T-helper 2 cell treated with Interferon-gamma antibody and Interleukin-4, amounts not matched to agents 100 ng/mL and 5 ng/mL, for 36 hours (primary cell): Measurements from ENCODE around the gene CHERP. TPM values are rescaled to one million over a fixed set of nuclear protein-coding genes. Genes with fewer than 3 reads are reported as not detected.
"Not testable (repeated sequence)": the region's sequence is repeated elsewhere in the genome, so short reads cannot be mapped to it uniquely, and the experiment has no call there.

Experiments used
- intact Hi-C: fragments of 100-400 bp; cut with micrococcal nuclease; formaldehyde crosslinking; loops from one replicate; pipeline ENCODE4 v1.15.1; 2023
- total RNA-seq: library from RNA; stranded (reverse); gene quantifications from 2 replicates; pipeline ENCODE4 v1.2.3, GENCODE V29; 2022

CHERP gene
- total RNA-seq, 1 donor from 2014 or later: 73.5 TPM

DNA sequence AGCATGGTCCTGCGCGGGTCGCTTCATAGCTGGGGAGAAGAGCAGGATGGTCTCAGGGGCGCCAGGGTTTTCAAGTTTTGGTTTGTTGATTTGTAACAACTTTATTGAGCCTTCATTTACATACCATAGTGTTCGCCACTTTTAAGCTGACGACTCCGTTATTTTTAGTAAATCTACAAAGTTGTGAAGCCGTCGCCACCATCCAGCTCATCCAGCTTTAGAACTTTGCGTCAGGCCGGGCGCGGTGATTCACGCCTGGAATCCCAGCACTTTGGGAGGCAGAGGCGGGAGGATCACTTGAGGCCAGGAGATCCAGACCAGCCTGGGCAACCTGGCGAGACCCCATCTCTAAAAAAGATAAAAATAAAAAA lies 45.6 kb downstream of the CHERP start:
- intact Hi-C loops: loop anchor here (1.0 to 2.0 kb wide), 3 partner anchors 24 to 132 kb away; partner anchors contain the start of genes MED26 and SLC35E1

DNA sequence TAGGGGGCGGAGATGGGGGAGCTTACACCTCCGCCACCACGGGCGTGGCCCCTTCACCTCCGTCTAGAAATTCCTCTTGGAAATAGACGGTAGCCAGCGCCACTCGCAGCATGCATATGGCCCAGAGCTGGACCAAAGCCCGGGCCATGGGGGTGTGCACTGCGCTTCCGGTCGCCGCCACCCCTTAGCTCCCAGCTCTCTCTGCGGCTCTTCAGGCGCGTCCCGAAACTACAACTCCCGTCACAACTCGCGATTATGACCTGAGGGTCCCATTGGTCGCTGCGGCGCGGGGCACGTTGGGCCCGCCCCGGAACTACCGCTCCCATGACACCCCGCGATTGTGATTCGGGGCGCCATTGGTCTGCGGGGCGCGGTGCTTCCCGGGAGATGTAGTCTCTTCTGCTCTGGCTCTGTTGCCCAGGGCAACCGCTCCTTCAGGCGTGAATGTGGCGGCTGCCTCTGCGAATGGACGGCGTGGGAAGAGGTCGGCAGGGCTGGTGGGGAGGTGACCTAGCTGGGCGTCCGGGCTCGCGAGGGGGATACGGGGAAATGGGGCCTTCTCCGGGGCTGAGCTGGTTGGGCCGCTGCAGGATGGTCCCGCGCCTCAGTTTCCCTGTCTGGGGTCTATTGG lies 46.1 kb downstream of the CHERP start, which contains the start of the genes C19orf44 and CALR3:
Gene C19orf44 (plus strand): TSS at position 413 of the 631 bp plus-strand sequence. CDS start 4,399 bp downstream, outside the sequence.
Gene CALR3 (minus strand): TSS at position 186 of the 631 bp plus-strand sequence. CDS start 38 bp downstream, at position 148.
- intact Hi-C loops: loop anchor here (1.0 to 2.0 kb wide), 3 partner anchors 23 to 133 kb away; partner anchors contain the start of genes MED26 and SLC35E1

DNA sequence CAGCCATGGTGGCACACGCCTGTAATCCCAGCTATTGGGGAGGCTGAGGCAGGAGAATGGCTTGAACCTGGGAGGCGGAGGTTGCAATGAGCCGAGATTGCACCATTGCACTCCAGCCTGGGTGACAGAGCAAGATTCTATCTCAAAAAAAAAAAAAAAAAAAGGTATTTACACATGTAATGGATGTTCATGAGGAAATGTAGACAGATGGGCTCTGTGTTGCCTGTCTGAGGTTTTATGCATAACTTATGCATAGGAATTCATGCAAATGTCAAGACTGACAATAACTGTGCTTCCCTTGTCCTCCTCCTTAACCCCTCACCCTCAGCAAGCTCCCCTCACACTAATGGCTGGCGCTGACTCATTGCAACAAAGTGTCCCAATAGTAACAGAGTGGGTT lies 55.8 kb downstream of the CHERP start:
- intact Hi-C loops: not testable (repeated sequence)

DNA sequence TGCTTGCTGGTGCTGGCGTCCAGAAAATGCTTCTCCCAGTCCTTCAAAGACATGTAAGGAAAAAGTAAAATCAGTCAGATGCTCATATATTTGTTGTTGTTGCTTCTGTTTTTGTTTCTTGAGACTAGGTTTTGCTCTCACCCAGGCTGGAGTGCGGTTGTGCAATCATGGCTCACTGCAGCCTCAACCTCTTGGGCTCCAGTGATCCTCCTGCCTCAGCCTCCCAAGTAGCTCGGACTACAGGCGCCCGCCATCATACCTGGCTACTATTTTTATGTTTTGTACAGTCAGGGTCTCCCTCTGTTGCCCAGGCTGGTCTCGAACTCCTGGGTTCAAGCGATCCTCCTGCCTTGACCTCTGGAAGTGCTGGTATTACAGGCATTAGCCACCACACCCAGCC lies 59.5 kb downstream of the CHERP start:
- intact Hi-C loops: no loop called here

DNA sequence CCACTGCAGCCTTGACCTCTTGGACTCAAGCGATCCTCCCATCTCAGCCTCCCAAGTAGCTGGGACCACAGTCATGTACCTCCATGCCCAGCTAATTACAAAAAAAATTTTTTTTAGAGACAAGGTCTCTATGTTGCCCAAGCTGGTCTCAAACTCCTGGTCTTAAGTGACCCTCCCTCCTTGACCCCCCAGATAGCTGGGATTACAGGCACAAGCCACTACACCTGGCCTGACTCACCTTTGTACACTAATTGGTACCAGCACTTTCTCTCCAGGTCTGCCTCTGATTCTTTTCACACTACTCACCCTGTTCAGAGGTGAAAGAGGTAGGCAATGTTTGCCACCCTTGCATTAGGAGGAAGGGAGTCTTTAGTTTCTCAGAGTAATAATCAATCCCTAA lies 64.9 kb downstream of the CHERP start:
- intact Hi-C loops: no loop called here

DNA sequence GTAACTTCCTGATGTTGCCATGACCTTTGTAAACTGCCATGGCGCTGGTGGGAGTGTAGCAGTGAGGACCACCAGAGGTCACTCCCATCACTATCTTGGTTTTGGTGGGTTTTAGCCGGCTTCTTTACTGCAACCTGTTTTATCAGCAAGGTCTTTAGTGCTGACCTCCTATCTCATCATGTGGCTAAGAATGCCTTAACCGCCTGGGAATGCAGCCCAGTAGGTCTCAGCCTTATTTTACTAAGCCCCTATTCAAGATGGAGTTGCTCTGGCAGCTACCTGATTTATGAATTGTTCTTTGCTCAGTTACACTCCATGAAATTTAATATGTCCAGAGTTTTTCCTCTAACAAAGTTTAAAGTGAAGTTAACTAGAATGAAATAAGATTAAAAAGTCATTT lies 65.8 kb downstream of the CHERP start:
- intact Hi-C loops: no loop called here

DNA sequence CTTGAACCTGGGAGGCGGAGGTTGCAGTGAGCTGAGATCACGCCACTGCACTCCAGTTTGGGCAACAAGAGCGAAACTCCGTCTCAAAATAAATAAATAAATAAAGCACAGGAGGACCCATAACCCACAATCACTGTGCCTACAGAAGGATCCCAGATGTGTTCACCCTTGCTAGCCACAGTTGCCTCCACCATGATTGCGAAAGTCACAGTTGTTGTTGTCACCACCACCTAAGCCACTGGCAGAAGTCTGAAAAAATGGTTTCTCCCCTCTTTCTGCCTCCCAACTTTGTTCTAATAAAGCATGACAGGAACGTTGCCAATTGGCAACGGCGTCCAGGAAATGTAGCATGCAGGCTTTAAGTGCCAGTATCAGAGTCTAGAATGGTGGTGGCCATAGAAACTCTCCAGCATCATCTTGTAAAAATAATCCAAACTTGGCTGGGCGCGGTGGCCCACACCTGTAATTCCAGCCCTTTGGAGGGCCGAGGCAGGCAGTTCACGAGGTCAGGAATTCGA lies 68.3 kb downstream of the CHERP start:
- intact Hi-C loops: loop anchor here (2.0 kb wide), 1 partner anchor 23 kb away; the partner anchor contains the start of genes C19orf44 and CALR3

DNA sequence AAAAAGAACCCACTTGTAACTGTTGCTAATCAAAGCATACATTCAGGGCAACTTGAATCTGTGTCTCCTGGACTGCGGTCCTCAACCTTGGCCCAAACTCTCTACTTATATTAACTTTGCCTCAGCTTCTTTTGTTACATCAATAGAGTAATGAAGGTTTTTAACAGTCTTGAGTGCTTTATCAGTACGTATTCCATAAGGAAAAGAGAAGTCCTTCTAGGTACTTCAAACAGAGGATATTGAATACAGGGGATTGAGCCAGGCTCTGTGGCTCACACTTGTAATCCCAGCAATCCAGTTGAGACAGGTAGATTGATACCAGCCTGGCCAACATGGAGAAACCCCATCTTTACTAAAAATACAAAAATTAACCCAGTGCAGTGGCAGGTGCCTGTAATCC lies 69.2 kb downstream of the CHERP start:
- intact Hi-C loops: loop anchor here (1.0 to 2.0 kb wide), 2 partner anchors 24 to 155 kb away; partner anchors contain the start of genes C19orf44, CALR3 and MED26

DNA sequence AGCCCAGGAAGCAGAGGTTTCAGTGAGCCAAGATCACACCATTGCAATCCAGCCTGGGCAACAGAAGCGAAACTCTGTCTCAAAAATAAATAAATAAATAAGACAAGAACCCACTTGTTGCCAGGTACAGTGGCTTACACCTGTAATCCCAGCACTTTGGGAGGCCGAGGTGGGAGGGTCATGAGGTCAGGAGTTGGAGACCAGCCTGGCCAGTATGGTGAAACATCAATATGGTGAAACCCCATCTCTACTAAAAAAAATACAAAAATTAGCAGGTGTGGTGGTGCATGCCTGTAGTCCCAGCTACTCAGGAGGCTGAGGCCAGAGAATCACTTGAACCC lies 69.7 kb downstream of the CHERP start:
- intact Hi-C loops: loop anchor here (1.0 to 2.0 kb wide), 2 partner anchors 24 to 156 kb away; partner anchors contain the start of genes C19orf44, CALR3 and MED26

DNA sequence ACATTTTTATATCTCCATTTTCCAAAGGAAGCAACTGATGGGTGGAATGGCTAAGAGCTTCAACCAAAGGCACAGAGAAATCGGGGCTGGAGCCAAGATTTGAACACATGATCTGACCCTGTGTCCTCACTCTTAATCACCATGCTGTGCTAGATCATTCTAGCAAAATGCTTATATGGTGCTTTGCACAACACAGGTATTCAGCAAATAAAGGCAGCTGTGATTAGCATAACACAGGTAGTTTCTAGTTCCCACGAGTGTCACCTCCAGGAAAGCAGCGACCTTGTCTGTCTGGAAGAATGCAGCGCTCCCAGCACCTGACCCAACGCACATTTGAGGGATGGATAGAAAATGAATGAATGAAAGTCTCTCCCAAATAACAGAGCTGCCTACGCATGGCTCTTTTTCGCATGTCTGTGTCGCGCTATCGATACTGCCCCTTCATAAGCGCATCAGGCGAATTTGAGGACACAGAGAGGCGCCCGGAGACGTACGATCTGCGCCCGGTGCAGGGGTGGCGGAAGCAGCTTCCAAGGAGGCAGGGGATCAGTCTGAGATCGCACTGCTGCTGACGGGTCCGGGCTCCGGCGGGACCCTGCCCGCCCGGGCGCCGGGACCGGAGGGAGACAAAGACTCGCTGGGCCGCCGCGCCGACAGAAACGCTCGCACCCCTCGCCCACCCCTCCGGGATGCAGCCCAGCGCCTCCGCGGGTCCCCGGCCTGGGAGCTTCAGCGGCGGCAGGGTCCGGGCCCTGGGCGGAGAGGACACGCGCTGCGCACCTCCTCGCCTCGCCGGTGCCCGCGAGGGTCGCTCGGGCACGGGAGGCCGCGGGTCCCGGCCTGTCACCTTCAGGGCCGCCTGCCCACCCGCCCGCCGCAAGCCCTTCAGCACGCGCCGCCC lies 71.1 kb downstream of the CHERP start:
- intact Hi-C loops: no loop called here

DNA sequence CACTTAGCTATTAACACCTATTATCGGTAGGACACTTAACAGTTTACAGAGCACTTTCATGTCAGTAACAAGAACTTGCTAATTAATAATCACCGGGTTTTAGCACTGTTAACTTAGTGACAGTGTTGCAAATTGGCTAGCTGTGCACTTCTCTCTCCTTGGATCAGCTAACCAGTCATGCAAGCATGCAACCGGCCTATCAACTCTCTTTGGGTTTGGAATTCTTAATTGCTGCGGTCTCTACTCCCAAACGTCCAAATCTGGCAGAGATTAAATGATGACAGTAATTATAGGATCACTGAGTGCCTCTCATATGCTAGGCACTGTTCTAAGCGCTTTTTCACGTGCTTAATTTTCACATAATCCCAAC lies 71.7 kb downstream of the CHERP start:
- intact Hi-C loops: no loop called here

Other genes with a start within 250 kb of the CHERP start
- 216 and 219 TPM in 2 replicates for gene KLF2, start 217.6 kb downstream of the CHERP start, total RNA-seq
- gene EPS15L1, start 70.5 kb downstream of the CHERP start, total RNA-seq: 37.9 and 38.4 TPM in 2 replicates
- gene CALR3, start 46.3 kb downstream of the CHERP start, total RNA-seq: 0.18 TPM in 1 of 2 replicates, not detected in the other
- gene C19orf44, start 46.0 kb downstream of the CHERP start, total RNA-seq: 2.8 and 3.4 TPM in 2 replicates
- 52.9 and 53.4 TPM in 2 replicates for gene SLC35E1, start 30.0 kb upstream of the CHERP start, total RNA-seq
- 15.5 and 15.8 TPM in 2 replicates for gene MED26, start 85.8 kb upstream of the CHERP start, total RNA-seq
- 69.1 and 69.5 TPM in 2 replicates for gene SMIM7, start 117.7 kb upstream of the CHERP start, total RNA-seq
- gene TMEM38A, start 118.7 kb upstream of the CHERP start, total RNA-seq: 2.8 and 3.4 TPM in 2 replicates
- not detected in 2 replicates for gene NWD1, start 177.4 kb upstream of the CHERP start, total RNA-seq